H1 (cell line): Measurements from ENCODE around the gene ABCC11. TPM values are rescaled to one million over a fixed set of nuclear protein-coding genes. Genes with fewer than 3 reads are reported as not detected.

ENCODE experiments used
- CTCF ChIA-PET: fragments of 300-600 bp; sonication (Branson Sonifier 250); formaldehyde crosslinking; loops from one replicate; lab custom pipeline; 2021; ENCODE audit not compliant: partially characterized antibody; lab: Charles Lee
- POLR2A ChIA-PET: fragments of 300-600 bp; sonication (Branson Sonifier 250); formaldehyde crosslinking; loops from one replicate; lab custom pipeline; 2021; ENCODE audit warnings: inconsistent platforms; ENCODE audit not compliant: partially characterized antibody; lab: Charles Lee
- DNase-seq, 2 experiments: peaks; one replicate each; pipeline versions ENCODE4 v3.0.0 to v3.0.0-alpha.2; 2010 to 2022; ENCODE audit warnings: low spot score in 2 of 2, low read depth in 1 of 2, mixed read lengths in 1 of 2
- FAIRE-seq: peaks from 2 replicates; lab custom pipeline; 2011; peaks lifted over from hg19 to GRCh38; lab: Jason Lieb, UNC
- H2AFZ ChIP-seq: 2 replicates; pipeline ENCODE4 v1.8.1; 2012; ENCODE audit warnings: low read length, inconsistent platforms
- H2AK5ac ChIP-seq: 2 replicates; pipeline ENCODE4 v1.6.1; 2013; ENCODE audit warnings: low read depth, low read length
- H2BK120ac ChIP-seq: replicated peaks from 2 replicates; pipeline ENCODE3; 2013; ENCODE audit warnings: low read depth, low read length, inconsistent platforms
- H2BK12ac ChIP-seq: 2 replicates; pipeline ENCODE4 v1.6.1; 2013; ENCODE audit warnings: low read depth, low read length
- H2BK15ac ChIP-seq: 2 replicates; pipeline ENCODE4 v1.6.1; 2013; ENCODE audit warnings: low read length
- H2BK20ac ChIP-seq: 2 replicates; pipeline ENCODE4 v1.6.1; 2013; ENCODE audit warnings: low read length
- H2BK5ac ChIP-seq: 2 replicates; pipeline ENCODE4 v1.6.1; 2013; ENCODE audit warnings: low read depth, low read length
- H3K14ac ChIP-seq: 2 replicates; pipeline ENCODE4 v1.6.1; 2013; ENCODE audit warnings: inconsistent platforms; ENCODE audit not compliant: insufficient read length
- H3K18ac ChIP-seq: 2 replicates; pipeline ENCODE4 v1.6.1; 2013; ENCODE audit warnings: low read length; ENCODE audit errors: extremely low read depth
- H3K23ac ChIP-seq: 2 replicates; pipeline ENCODE4 v1.6.1; 2013; ENCODE audit warnings: inconsistent platforms; ENCODE audit not compliant: insufficient read length
- H3K23me2 ChIP-seq: 2 replicates; pipeline ENCODE4 v1.6.1; 2013; ENCODE audit warnings: low read depth, low read length
- H3K27ac ChIP-seq: 2 replicates; pipeline ENCODE4 v1.6.1; 2011; ENCODE audit warnings: low read depth, low read length, inconsistent platforms
- H3K27me3 ChIP-seq, 4 experiments: replicated peaks in 1 of 4; 1 replicate in 1 of 4; 2 replicates in 3 of 4; pipeline versions ENCODE4 v1.6.1 to v1.8.1; 2011 to 2013; ENCODE audit warnings: low read length in 3 of 4, mild to moderate bottlenecking in 3 of 4, inconsistent platforms in 2 of 4, mixed read lengths in 2 of 4, moderate library complexity in 1 of 4; ENCODE audit not compliant: control insufficient read depth in 3 of 4, insufficient read depth in 3 of 4; ENCODE audit errors: extremely low read depth in 1 of 4
- H3K36me3 ChIP-seq, 4 experiments: 2 replicates each; pipeline versions ENCODE4 v1.6.1 to v1.8.1; 2011 to 2013; ENCODE audit warnings: mild to moderate bottlenecking in 4 of 4, low read length in 3 of 4, moderate library complexity in 2 of 4, control low read depth in 1 of 4, inconsistent platforms in 1 of 4; ENCODE audit not compliant: insufficient read depth in 4 of 4, control insufficient read depth in 2 of 4
- H3K4ac ChIP-seq: replicated peaks from 2 replicates; pipeline ENCODE3; 2013; ENCODE audit warnings: low read length, low read depth, mixed read lengths, inconsistent platforms; ENCODE audit not compliant: insufficient read length
- H3K4me1 ChIP-seq, 4 experiments: replicated peaks in 1 of 4; 1 replicate in 1 of 4; 2 replicates in 3 of 4; pipeline versions ENCODE4 v1.6.1 to v1.8.1; 2011 to 2013; ENCODE audit warnings: low read length in 3 of 4, inconsistent platforms in 2 of 4, mixed read lengths in 1 of 4; ENCODE audit not compliant: insufficient read depth in 4 of 4, control insufficient read depth in 3 of 4
- H3K4me2 ChIP-seq, 2 experiments: 2 replicates each; pipeline versions ENCODE4 v1.6.1 to v1.8.1; 2011 to 2013; ENCODE audit warnings: low read depth in 2 of 2, low read length in 2 of 2, control low read depth in 1 of 2, inconsistent platforms in 1 of 2, mild to moderate bottlenecking in 1 of 2; ENCODE audit not compliant: insufficient read depth in 1 of 2
- H3K4me3 ChIP-seq, 4 experiments: fragments of 200-600, 300-600 bp in 1 of 4; sonication (generic), shearing (Covaris generic), sonication (Bioruptor Twin) in 1 of 4; 2 replicates each; pipeline versions ENCODE4 v1.5.1 to v1.8.1; 2011 to 2016; ENCODE audit warnings: low read length in 4 of 4, low read depth in 3 of 4, control low read depth in 2 of 4, inconsistent platforms in 2 of 4, mild to moderate bottlenecking in 2 of 4, mixed read lengths in 1 of 4, moderate library complexity in 1 of 4; ENCODE audit not compliant: insufficient read depth in 2 of 4; ENCODE audit errors: extremely low read depth in 1 of 4
- H3K56ac ChIP-seq: replicated peaks from 2 replicates; pipeline ENCODE3; 2013; ENCODE audit warnings: low read depth, mild to moderate bottlenecking, mixed read lengths, low read length, inconsistent platforms; ENCODE audit not compliant: insufficient read length
- H3K79me1 ChIP-seq: 2 replicates; pipeline ENCODE4 v1.6.1; 2013; ENCODE audit warnings: low read depth, low read length, control low read depth
- H3K79me2 ChIP-seq, 2 experiments: 2 replicates each; pipeline versions ENCODE4 v1.6.1 to v1.8.1; 2012 to 2013; ENCODE audit warnings: low read length in 2 of 2, mild to moderate bottlenecking in 2 of 2, inconsistent platforms in 1 of 2; ENCODE audit not compliant: insufficient read depth in 2 of 2, control insufficient read depth in 1 of 2
- H3K9ac ChIP-seq, 4 experiments: replicated peaks in 1 of 4; 1 replicate in 1 of 4; 2 replicates in 3 of 4; pipeline versions ENCODE4 v1.6.1 to v1.8.1; 2011 to 2013; ENCODE audit warnings: low read depth in 3 of 4, low read length in 3 of 4, control low read depth in 2 of 4, mild to moderate bottlenecking in 2 of 4, moderate library complexity in 2 of 4, inconsistent platforms in 1 of 4; ENCODE audit errors: extremely low read depth in 1 of 4
- H3K9me3 ChIP-seq, 2 experiments: 2 replicates each; pipeline versions ENCODE4 v1.6.1 to v1.8.1; 2012 to 2013; ENCODE audit warnings: mild to moderate bottlenecking in 2 of 2, moderate library complexity in 2 of 2, control low read depth in 1 of 2, inconsistent platforms in 1 of 2, low read depth in 1 of 2, low read length in 1 of 2, mixed read lengths in 1 of 2; ENCODE audit not compliant: insufficient read depth in 2 of 2
- H4K20me1 ChIP-seq, 2 experiments: replicated peaks in 1 of 2; 2 replicates each; pipeline versions ENCODE3 to v1.8.1; 2011 to 2013; ENCODE audit warnings: inconsistent platforms in 2 of 2, low read length in 2 of 2, mild to moderate bottlenecking in 1 of 2; ENCODE audit not compliant: insufficient read depth in 2 of 2, control insufficient read depth in 1 of 2
- H4K5ac ChIP-seq: 2 replicates; pipeline ENCODE4 v1.6.1; 2013; ENCODE audit warnings: low read length, low read depth, mixed read lengths, inconsistent platforms; ENCODE audit not compliant: insufficient read length
- H4K8ac ChIP-seq: 2 replicates; pipeline ENCODE4 v1.8.0; 2013; ENCODE audit warnings: mild to moderate bottlenecking, moderate library complexity, low read length, inconsistent platforms; ENCODE audit not compliant: insufficient read depth; ENCODE audit errors: extremely low read depth
- H4K91ac ChIP-seq: replicated peaks from 2 replicates; pipeline ENCODE3; 2013; ENCODE audit warnings: low read length, mixed read lengths, inconsistent platforms; ENCODE audit not compliant: insufficient read length
- BACH1 ChIP-seq: IDR thresholded peaks from 2 replicates; pipeline ENCODE4 v1.6.1; 2012; ENCODE audit warnings: low read length, improper control_type of control experiment
- BCL11A ChIP-seq, 2 experiments: IDR thresholded peaks; one replicate each; pipeline ENCODE4 v1.6.1; 2011; ENCODE audit warnings: low read depth in 2 of 2, low read length in 2 of 2, mild to moderate bottlenecking in 2 of 2
- CBX8 ChIP-seq: fragments of 300-800, 300-1000 bp; sonication (generic); IDR thresholded peaks from 2 replicates; pipeline ENCODE4 v1.7.1; 2016; ENCODE audit warnings: low read depth, low read length, borderline replicate concordance
- EGR1 ChIP-seq: IDR thresholded peaks from 2 replicates; pipeline ENCODE4 v1.6.1; 2011; ENCODE audit warnings: low read depth, low read length, borderline replicate concordance
- EP300 ChIP-seq, 2 experiments: IDR thresholded peaks; 1 replicate in 1 of 2; 2 replicates in 1 of 2; pipeline ENCODE4 v1.6.1; 2011 to 2012; ENCODE audit warnings: low read depth in 2 of 2, low read length in 2 of 2, mild to moderate bottlenecking in 2 of 2, borderline replicate concordance in 1 of 2, inconsistent platforms in 1 of 2, moderate library complexity in 1 of 2
- GABPA ChIP-seq: IDR thresholded peaks from 2 replicates; pipeline ENCODE4 v1.6.1; 2011; ENCODE audit warnings: mild to moderate bottlenecking, low read length, moderate library complexity, borderline replicate concordance; ENCODE audit not compliant: insufficient read depth
- KDM1A ChIP-seq: fragments of 200-600, 300-600 bp; sonication (generic); IDR thresholded peaks from 2 replicates; pipeline ENCODE4 v1.7.1; 2016; ENCODE audit warnings: mild to moderate bottlenecking, low read length, borderline replicate concordance
- NRF1 ChIP-seq: IDR thresholded peaks from 2 replicates; pipeline ENCODE4 v1.6.1; 2011; ENCODE audit warnings: mild to moderate bottlenecking, low read depth, low read length, improper control_type of control experiment
- POLR2AphosphoS5 ChIP-seq: IDR thresholded peaks from 2 replicates; pipeline ENCODE4 v1.6.1; 2011; ENCODE audit warnings: low read depth, low read length
- RAD21 ChIP-seq, 2 experiments: IDR thresholded peaks in 1 of 2; conservative IDR thresholded peaks in 1 of 2; 2 replicates each; pipeline ENCODE4 v1.6.1; 2011; ENCODE audit warnings: low read depth in 2 of 2, low read length in 2 of 2, improper control_type of control experiment in 1 of 2, inconsistent platforms in 1 of 2, mild to moderate bottlenecking in 1 of 2, moderate library complexity in 1 of 2
- SIX5 ChIP-seq: IDR thresholded peaks from 2 replicates; pipeline ENCODE4 v1.6.1; 2011; ENCODE audit warnings: mild to moderate bottlenecking, low read depth, low read length
- WGBS, 2 experiments: shearing (Covaris generic) in 1 of 2; methylation state at CpG; one replicate each; pipeline versions ENCODE4 v1.1.6 to v1.1.7; 2013 to 2015; ENCODE audit warnings: low lambda C conversion rate in 2 of 2, mixed read lengths in 2 of 2, inconsistent platforms in 1 of 2, low coverage in 1 of 2, missing lambda C conversion rate in 1 of 2; ENCODE audit not compliant: insufficient replicate concordance in 2 of 2, insufficient coverage in 1 of 2, insufficient read length in 1 of 2; ENCODE audit errors: extremely low coverage in 1 of 2, missing lambda C conversion rate in 1 of 2; 5-methylcytosine and 5-hydroxymethylcytosine counted together
- polyA plus RNA-seq, 7 experiments: library from polyadenylated mRNA; depleted of rRNA in 3 of 7; stranded (reverse) in 5 of 7; unstranded in 2 of 7; fragments of >200 nt in 5 of 7; fragments of 200-250 nt in 2 of 7; gene quantifications; 1 replicate in 5 of 7; 2 replicates in 1 of 7; 4 replicates in 1 of 7; pipeline versions ENCODE4 v1.2.1 to v1.2.3, GENCODE V29; 2011 to 2013; ENCODE audit warnings: missing spikeins in 2 of 7, mixed read lengths in 2 of 7
- total RNA-seq: library from RNA; stranded (reverse); fragmentation: NEBNext Ultra II Directional; extraction: Animal tissue kit (Norgen Biotek cat#: 25700); gene quantifications from 2 replicates; pipeline ENCODE4 v1.2.1, GENCODE V29; 2021

ABCC11 gene
- total and polyA plus RNA-seq, 2 of the 8 experiments (the other 6 are each of a cell fraction or from before 2014, with no cell fraction given), result 0.06 TPM; not detected in 1

DNA sequence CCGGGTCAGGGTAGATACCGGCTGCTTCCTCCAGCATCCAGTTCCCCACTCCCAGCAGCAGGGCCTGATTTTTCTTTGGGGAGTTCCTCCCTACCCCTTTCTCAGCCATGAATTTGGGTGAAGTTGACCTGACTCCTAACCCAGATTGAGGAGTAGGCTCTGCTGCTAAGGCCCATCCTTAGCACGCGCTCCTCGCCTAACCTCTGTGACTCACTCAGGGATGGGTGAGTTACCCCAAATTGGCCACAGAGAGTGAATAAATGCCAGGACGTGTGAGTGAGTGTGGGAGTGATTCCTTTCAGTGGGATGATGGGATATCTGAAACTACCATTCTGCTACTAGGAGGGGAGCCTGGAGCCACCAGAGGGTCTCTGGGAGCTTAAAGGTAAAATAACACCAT lies 62.7 kb downstream of the ABCC11 start:
- H3K79me1 ChIP-seq, result no peaks in the 10 kb centered on the region
- H2BK5ac ChIP-seq, result no peak overlapping the region
- H3K27me3 ChIP-seq, result no peaks in the 10 kb centered on the region
- H3K23me2 ChIP-seq, result no peaks in the 10 kb centered on the region
- no peak overlapping the region for H2BK120ac ChIP-seq
- ChIA-PET POLR2A (no interaction called here), CTCF (interaction anchor here (1.3 kb wide), 2 partner anchors 12 to 446 kb away, joined by 3 to 5 read pairs; no protein-coding TSS in a partner anchor)
- no peaks in the 10 kb centered on the region for H3K4me1 ChIP-seq
- H3K56ac ChIP-seq, result no peak overlapping the region
- H4K5ac ChIP-seq, result no peak overlapping the region
- no peak overlapping the region for H3K4me2 ChIP-seq
- no peak overlapping the region for H2AFZ ChIP-seq
- H3K79me2 ChIP-seq, result no peaks in the 10 kb centered on the region
- H3K27ac ChIP-seq, result no peak overlapping the region
- H3K36me3 ChIP-seq, result no peaks in the 10 kb centered on the region
- H3K14ac ChIP-seq, result no peak overlapping the region
- no peak overlapping the region for H3K18ac ChIP-seq
- H3K9ac ChIP-seq, result no peak overlapping the region
- no peak overlapping the region for H2BK15ac ChIP-seq
- no peak overlapping the region for H3K23ac ChIP-seq
- H4K20me1 ChIP-seq, result no peaks in the 10 kb centered on the region
- no peak overlapping the region for H2BK12ac ChIP-seq
- no peak overlapping the region for H3K4ac ChIP-seq
- no peak for FAIRE-seq
- no peak overlapping the region for H2AK5ac ChIP-seq
- no peak overlapping the region for H3K4me3 ChIP-seq
- no peak overlapping the region for H4K91ac ChIP-seq
- DNase-seq, result no peak
- H2BK20ac ChIP-seq, result no peak overlapping the region
- no peaks in the 10 kb centered on the region for H3K9me3 ChIP-seq
- H4K8ac ChIP-seq, result no peak overlapping the region
- WGBS, 2 experiments, result 87% methylated on average over 6 of the region's 6 CpGs; no CpG with 5 or more reads in 1 of the 2 experiments
- no peak for TF ChIP-seq RAD21 (IDR thresholded peaks at IDR 0.05 in 1 of 2, conservative IDR thresholded peaks at IDR 0.05 in 1 of 2; ENCODE audit: low read depth in 2 of 2, low read length in 2 of 2)
- TF ChIP-seq NRF1, result no peak
- TF ChIP-seq POLR2AphosphoS5, result no peak
- no peak for TF ChIP-seq CBX8
- no peak for TF ChIP-seq KDM1A
- TF ChIP-seq GABPA, result no peak
- no peak for TF ChIP-seq SIX5
- no peak for TF ChIP-seq EP300 (IDR thresholded peaks at IDR 0.05; ENCODE audit: borderline replicate concordance in 1 of 2, low read depth in 2 of 2, low read length in 2 of 2)
- TF ChIP-seq EGR1, result no peak
- no peak for TF ChIP-seq BACH1
- no peak for TF ChIP-seq BCL11A (IDR thresholded peaks at IDR 0.05; ENCODE audit: low read depth in 2 of 2, low read length in 2 of 2)
